H1 (cell line): ENCODE results near the gene FGFR2. TPM values are rescaled to one million over a fixed set of nuclear protein-coding genes. Genes with fewer than 3 reads are reported as not detected.

Experiments used
- CTCF ChIA-PET: fragments of 300-600 bp; sonication (Branson Sonifier 250); formaldehyde crosslinking; loops from one replicate; lab custom pipeline; 2021; ENCODE audit not compliant: partially characterized antibody; lab: Charles Lee
- POLR2A ChIA-PET: fragments of 300-600 bp; sonication (Branson Sonifier 250); formaldehyde crosslinking; loops from one replicate; lab custom pipeline; 2021; ENCODE audit warnings: inconsistent platforms; ENCODE audit not compliant: partially characterized antibody; lab: Charles Lee
- DNase-seq, 2 experiments: peaks; one replicate each; pipeline versions ENCODE4 v3.0.0 to v3.0.0-alpha.2; 2010 to 2022; ENCODE audit warnings: low spot score in 2 of 2, low read depth in 1 of 2, mixed read lengths in 1 of 2
- FAIRE-seq: peaks from 2 replicates; lab custom pipeline; 2011; peaks lifted over from hg19 to GRCh38; lab: Jason Lieb, UNC
- H2AFZ ChIP-seq: 2 replicates; pipeline ENCODE4 v1.8.1; 2012; ENCODE audit warnings: low read length, inconsistent platforms
- H2AK5ac ChIP-seq: 2 replicates; pipeline ENCODE4 v1.6.1; 2013; ENCODE audit warnings: low read depth, low read length
- H2BK120ac ChIP-seq: replicated peaks from 2 replicates; pipeline ENCODE3; 2013; ENCODE audit warnings: low read depth, low read length, inconsistent platforms
- H2BK12ac ChIP-seq: 2 replicates; pipeline ENCODE4 v1.6.1; 2013; ENCODE audit warnings: low read depth, low read length
- H2BK15ac ChIP-seq: 2 replicates; pipeline ENCODE4 v1.6.1; 2013; ENCODE audit warnings: low read length
- H2BK20ac ChIP-seq: 2 replicates; pipeline ENCODE4 v1.6.1; 2013; ENCODE audit warnings: low read length
- H2BK5ac ChIP-seq: 2 replicates; pipeline ENCODE4 v1.6.1; 2013; ENCODE audit warnings: low read depth, low read length
- H3K14ac ChIP-seq: 2 replicates; pipeline ENCODE4 v1.6.1; 2013; ENCODE audit warnings: inconsistent platforms; ENCODE audit not compliant: insufficient read length
- H3K18ac ChIP-seq: 2 replicates; pipeline ENCODE4 v1.6.1; 2013; ENCODE audit warnings: low read length; ENCODE audit errors: extremely low read depth
- H3K23ac ChIP-seq: 2 replicates; pipeline ENCODE4 v1.6.1; 2013; ENCODE audit warnings: inconsistent platforms; ENCODE audit not compliant: insufficient read length
- H3K23me2 ChIP-seq: 2 replicates; pipeline ENCODE4 v1.6.1; 2013; ENCODE audit warnings: low read depth, low read length
- H3K27ac ChIP-seq: 2 replicates; pipeline ENCODE4 v1.6.1; 2011; ENCODE audit warnings: low read depth, low read length, inconsistent platforms
- H3K27me3 ChIP-seq, 4 experiments: replicated peaks in 1 of 4; 1 replicate in 1 of 4; 2 replicates in 3 of 4; pipeline versions ENCODE4 v1.6.1 to v1.8.1; 2011 to 2013; ENCODE audit warnings: low read length in 3 of 4, mild to moderate bottlenecking in 3 of 4, inconsistent platforms in 2 of 4, mixed read lengths in 2 of 4, moderate library complexity in 1 of 4; ENCODE audit not compliant: control insufficient read depth in 3 of 4, insufficient read depth in 3 of 4; ENCODE audit errors: extremely low read depth in 1 of 4
- H3K36me3 ChIP-seq, 4 experiments: 2 replicates each; pipeline versions ENCODE4 v1.6.1 to v1.8.1; 2011 to 2013; ENCODE audit warnings: mild to moderate bottlenecking in 4 of 4, low read length in 3 of 4, moderate library complexity in 2 of 4, control low read depth in 1 of 4, inconsistent platforms in 1 of 4; ENCODE audit not compliant: insufficient read depth in 4 of 4, control insufficient read depth in 2 of 4
- H3K4ac ChIP-seq: replicated peaks from 2 replicates; pipeline ENCODE3; 2013; ENCODE audit warnings: low read length, low read depth, mixed read lengths, inconsistent platforms; ENCODE audit not compliant: insufficient read length
- H3K4me1 ChIP-seq, 4 experiments: replicated peaks in 1 of 4; 1 replicate in 1 of 4; 2 replicates in 3 of 4; pipeline versions ENCODE4 v1.6.1 to v1.8.1; 2011 to 2013; ENCODE audit warnings: low read length in 3 of 4, inconsistent platforms in 2 of 4, mixed read lengths in 1 of 4; ENCODE audit not compliant: insufficient read depth in 4 of 4, control insufficient read depth in 3 of 4
- H3K4me2 ChIP-seq, 2 experiments: 2 replicates each; pipeline versions ENCODE4 v1.6.1 to v1.8.1; 2011 to 2013; ENCODE audit warnings: low read depth in 2 of 2, low read length in 2 of 2, control low read depth in 1 of 2, inconsistent platforms in 1 of 2, mild to moderate bottlenecking in 1 of 2; ENCODE audit not compliant: insufficient read depth in 1 of 2
- H3K4me3 ChIP-seq, 4 experiments: fragments of 200-600, 300-600 bp in 1 of 4; sonication (generic), shearing (Covaris generic), sonication (Bioruptor Twin) in 1 of 4; 2 replicates each; pipeline versions ENCODE4 v1.5.1 to v1.8.1; 2011 to 2016; ENCODE audit warnings: low read length in 4 of 4, low read depth in 3 of 4, control low read depth in 2 of 4, inconsistent platforms in 2 of 4, mild to moderate bottlenecking in 2 of 4, mixed read lengths in 1 of 4, moderate library complexity in 1 of 4; ENCODE audit not compliant: insufficient read depth in 2 of 4; ENCODE audit errors: extremely low read depth in 1 of 4
- H3K56ac ChIP-seq: replicated peaks from 2 replicates; pipeline ENCODE3; 2013; ENCODE audit warnings: low read depth, mild to moderate bottlenecking, mixed read lengths, low read length, inconsistent platforms; ENCODE audit not compliant: insufficient read length
- H3K79me1 ChIP-seq: 2 replicates; pipeline ENCODE4 v1.6.1; 2013; ENCODE audit warnings: low read depth, low read length, control low read depth
- H3K79me2 ChIP-seq, 2 experiments: 2 replicates each; pipeline versions ENCODE4 v1.6.1 to v1.8.1; 2012 to 2013; ENCODE audit warnings: low read length in 2 of 2, mild to moderate bottlenecking in 2 of 2, inconsistent platforms in 1 of 2; ENCODE audit not compliant: insufficient read depth in 2 of 2, control insufficient read depth in 1 of 2
- H3K9ac ChIP-seq, 4 experiments: replicated peaks in 1 of 4; 1 replicate in 1 of 4; 2 replicates in 3 of 4; pipeline versions ENCODE4 v1.6.1 to v1.8.1; 2011 to 2013; ENCODE audit warnings: low read depth in 3 of 4, low read length in 3 of 4, control low read depth in 2 of 4, mild to moderate bottlenecking in 2 of 4, moderate library complexity in 2 of 4, inconsistent platforms in 1 of 4; ENCODE audit errors: extremely low read depth in 1 of 4
- H3K9me3 ChIP-seq, 2 experiments: 2 replicates each; pipeline versions ENCODE4 v1.6.1 to v1.8.1; 2012 to 2013; ENCODE audit warnings: mild to moderate bottlenecking in 2 of 2, moderate library complexity in 2 of 2, control low read depth in 1 of 2, inconsistent platforms in 1 of 2, low read depth in 1 of 2, low read length in 1 of 2, mixed read lengths in 1 of 2; ENCODE audit not compliant: insufficient read depth in 2 of 2
- H4K20me1 ChIP-seq, 2 experiments: replicated peaks in 1 of 2; 2 replicates each; pipeline versions ENCODE3 to v1.8.1; 2011 to 2013; ENCODE audit warnings: inconsistent platforms in 2 of 2, low read length in 2 of 2, mild to moderate bottlenecking in 1 of 2; ENCODE audit not compliant: insufficient read depth in 2 of 2, control insufficient read depth in 1 of 2
- H4K5ac ChIP-seq: 2 replicates; pipeline ENCODE4 v1.6.1; 2013; ENCODE audit warnings: low read length, low read depth, mixed read lengths, inconsistent platforms; ENCODE audit not compliant: insufficient read length
- H4K8ac ChIP-seq: 2 replicates; pipeline ENCODE4 v1.8.0; 2013; ENCODE audit warnings: mild to moderate bottlenecking, moderate library complexity, low read length, inconsistent platforms; ENCODE audit not compliant: insufficient read depth; ENCODE audit errors: extremely low read depth
- H4K91ac ChIP-seq: replicated peaks from 2 replicates; pipeline ENCODE3; 2013; ENCODE audit warnings: low read length, mixed read lengths, inconsistent platforms; ENCODE audit not compliant: insufficient read length
- ASH2L ChIP-seq: fragments of 200-600, 300-600 bp; sonication (generic); IDR thresholded peaks from one replicate; pipeline ENCODE4 v1.7.1; 2017; ENCODE audit warnings: low read length
- BACH1 ChIP-seq: IDR thresholded peaks from 2 replicates; pipeline ENCODE4 v1.6.1; 2012; ENCODE audit warnings: low read length, improper control_type of control experiment
- CTCF ChIP-seq, 3 experiments: IDR thresholded peaks; 1 replicate in 2 of 3; 2 replicates in 1 of 3; pipeline versions ENCODE4 v1.5.1 to v1.6.1; 2011; ENCODE audit warnings: low read length in 3 of 3, mild to moderate bottlenecking in 3 of 3, inconsistent platforms in 2 of 3, low read depth in 1 of 3, moderate library complexity in 1 of 3; ENCODE audit not compliant: insufficient read depth in 1 of 3; ENCODE audit errors: control extremely low read depth in 1 of 3
- KDM5A ChIP-seq: fragments of 200-600 bp; IDR thresholded peaks from 2 replicates; pipeline ENCODE4 v1.7.1; 2012; ENCODE audit warnings: mild to moderate bottlenecking, low read length, inconsistent platforms, mixed read lengths
- POLR2AphosphoS5 ChIP-seq: IDR thresholded peaks from 2 replicates; pipeline ENCODE4 v1.6.1; 2011; ENCODE audit warnings: low read depth, low read length
- RFX5 ChIP-seq: IDR thresholded peaks from 2 replicates; pipeline ENCODE4 v1.6.1; 2011; ENCODE audit warnings: low read depth, low read length, improper control_type of control experiment, borderline replicate concordance
- RNF2 ChIP-seq: fragments of 200-900, 300-1000 bp; sonication (generic); IDR thresholded peaks from 2 replicates; pipeline ENCODE4 v1.7.1; 2016; ENCODE audit warnings: borderline replicate concordance, low read depth, mild to moderate bottlenecking, antibody characterized with exemption, low read length; ENCODE audit not compliant: poor library complexity, severe bottlenecking; ENCODE audit errors: missing control alignments
- SP2 ChIP-seq: IDR thresholded peaks from 2 replicates; pipeline ENCODE4 v1.6.1; 2012; ENCODE audit warnings: mild to moderate bottlenecking, low read length, inconsistent platforms
- USF2 ChIP-seq: IDR thresholded peaks from 2 replicates; pipeline ENCODE4 v1.6.1; 2011; ENCODE audit warnings: low read length, improper control_type of control experiment
- WGBS, 2 experiments: shearing (Covaris generic) in 1 of 2; methylation state at CpG; one replicate each; pipeline versions ENCODE4 v1.1.6 to v1.1.7; 2013 to 2015; ENCODE audit warnings: low lambda C conversion rate in 2 of 2, mixed read lengths in 2 of 2, inconsistent platforms in 1 of 2, low coverage in 1 of 2, missing lambda C conversion rate in 1 of 2; ENCODE audit not compliant: insufficient replicate concordance in 2 of 2, insufficient coverage in 1 of 2, insufficient read length in 1 of 2; ENCODE audit errors: extremely low coverage in 1 of 2, missing lambda C conversion rate in 1 of 2; 5-methylcytosine and 5-hydroxymethylcytosine counted together
- polyA plus RNA-seq, 7 experiments: library from polyadenylated mRNA; depleted of rRNA in 3 of 7; stranded (reverse) in 5 of 7; unstranded in 2 of 7; fragments of >200 nt in 5 of 7; fragments of 200-250 nt in 2 of 7; gene quantifications; 1 replicate in 5 of 7; 2 replicates in 1 of 7; 4 replicates in 1 of 7; pipeline versions ENCODE4 v1.2.1 to v1.2.3, GENCODE V29; 2011 to 2013; ENCODE audit warnings: missing spikeins in 2 of 7, mixed read lengths in 2 of 7
- total RNA-seq: library from RNA; stranded (reverse); fragmentation: NEBNext Ultra II Directional; extraction: Animal tissue kit (Norgen Biotek cat#: 25700); gene quantifications from 2 replicates; pipeline ENCODE4 v1.2.1, GENCODE V29; 2021

The FGFR2 gene
- total and polyA plus RNA-seq, 2 of the 8 experiments (the other 6 are each of a cell fraction or from before 2014, with no cell fraction given): 50.2 to 81.2 TPM

- no peaks in the 10 kb centered on the region for H3K9me3 ChIP-seq
- no peak overlapping the region for H3K23ac ChIP-seq
- H3K79me1 ChIP-seq: peaks cover 10% of the 10 kb centered on the region
- H3K27me3 ChIP-seq: no peaks in the 10 kb centered on the region
- peaks cover 6 to 88% of the 10 kb centered on the region in 2 experiments; a peak in 3 of 4 replicates for H3K79me2 ChIP-seq
- no peak overlapping the region for H2AK5ac ChIP-seq
- peaks cover 0 to 7% (median 3%) of the 10 kb centered on the region in 4 experiments; a peak in 6 of 7 replicates for H3K4me1 ChIP-seq
- no peak overlapping the region for H3K4me3 ChIP-seq
- H2BK5ac ChIP-seq: no peak overlapping the region; the same call in 1 of the 2 replicates
- no peak overlapping the region for H2BK120ac ChIP-seq
- no peak overlapping the region for H4K5ac ChIP-seq
- no peak overlapping the region for H2BK20ac ChIP-seq
- H4K91ac ChIP-seq: no peak overlapping the region
- H3K23me2 ChIP-seq: peaks cover 1% of the 10 kb centered on the region; the same call in 1 of the 2 replicates
- no peak for TF ChIP-seq ASH2L
- no peak for TF ChIP-seq SP2
- TF ChIP-seq BACH1: no peak
- TF ChIP-seq KDM5A: no peak
- TF ChIP-seq CTCF (IDR thresholded peaks at IDR 0.05; ENCODE audit: control extremely low read depth in 1 of 3, insufficient read depth in 1 of 3, low read depth in 1 of 3, low read length in 3 of 3): no peak
- no peak for TF ChIP-seq RFX5
- TF ChIP-seq USF2: no peak
- no peak for TF ChIP-seq RNF2
- TF ChIP-seq POLR2AphosphoS5: no peak
- POLR2A ChIA-PET: interaction anchor here (1.3 kb wide), 1 partner anchor 21 kb away, joined by 3 read pairs; no protein-coding TSS in a partner anchor
- H3K9ac ChIP-seq: no peak overlapping the region
- DNase-seq: no peak
- no peak overlapping the region for H3K14ac ChIP-seq
- WGBS, 2 experiments: 94% methylated on average over 17 of the region's 17 CpGs; no CpG with 5 or more reads in 1 of the 2 experiments
- no peak overlapping the region for H3K56ac ChIP-seq
- no peak overlapping the region for H3K27ac ChIP-seq
- no peak overlapping the region for H2AFZ ChIP-seq
- no peak overlapping the region for H3K4ac ChIP-seq
- H3K18ac ChIP-seq: no peak overlapping the region
- no peak overlapping the region for H2BK12ac ChIP-seq
- H4K8ac ChIP-seq: no peak overlapping the region
- peaks cover 3 to 11% of the 10 kb centered on the region in 2 experiments for H4K20me1 ChIP-seq
- no peak overlapping the region for H2BK15ac ChIP-seq
- no peak for FAIRE-seq
- CTCF ChIA-PET: no interaction called here
- peaks cover 4 to 67% (median 17%) of the 10 kb centered on the region in 4 experiments; a peak in 6 of 8 replicates for H3K36me3 ChIP-seq
- no peak overlapping the region for H3K4me2 ChIP-seq
These were observed 74.0 kb downstream of the FGFR2 start for GRCh38 chr10:121524157-121524817.
